ENCODE data around the gene PCGF1. TPM values are rescaled to one million over a fixed set of nuclear protein-coding genes. Genes with fewer than 3 reads are reported as not detected.

PCGF1 gene
- total and polyA plus RNA-seq, 2 of the 8 experiments (the other 6 are each of a cell fraction or from before 2014, with no cell fraction given), result 10.0 to 23.7 TPM

DNA sequence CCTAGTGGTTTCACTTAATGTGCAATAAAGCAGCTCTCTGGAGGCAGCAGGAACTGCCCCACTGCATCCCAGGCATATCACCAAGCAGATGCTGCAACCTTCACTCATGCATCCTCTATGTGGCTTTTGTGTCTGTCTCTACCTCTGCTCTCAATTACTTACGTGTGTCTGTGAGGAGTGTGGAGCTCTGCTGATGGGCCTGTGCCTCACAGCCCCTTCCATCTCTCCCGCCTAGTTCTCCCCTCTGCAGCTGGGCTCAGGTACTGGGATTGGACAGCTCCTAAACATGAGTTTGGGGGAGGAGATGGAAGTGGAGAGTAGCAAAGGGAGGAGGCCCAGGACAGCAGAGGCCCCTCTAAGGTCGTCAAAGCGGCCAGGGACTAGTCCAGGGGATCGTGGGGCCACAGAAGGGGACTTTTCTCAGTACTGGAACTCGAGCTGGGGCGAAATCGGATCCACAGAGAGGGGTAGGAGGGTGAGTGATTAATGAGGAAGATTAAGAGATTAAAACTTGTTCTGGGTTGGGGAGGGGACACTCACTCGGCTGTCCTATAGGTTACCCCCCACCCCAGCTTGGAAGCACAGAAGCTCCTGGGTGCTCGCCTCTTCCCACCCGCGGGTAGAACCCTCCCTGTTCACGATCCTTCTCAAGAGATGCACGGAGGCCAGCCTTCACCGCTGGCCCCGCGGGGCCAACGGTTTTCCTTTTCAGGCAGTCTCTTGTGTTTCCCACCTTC is 6.0 kb downstream of the PCGF1 start:
- Histone ChIP-seq H3K79me2 (ENCODE audit: control insufficient read depth in 1 of 2, insufficient read depth in 2 of 2, low read length in 2 of 2) (no peaks in the 10 kb centered on the region), H3K4me1 (replicated peaks in 1 of 4; ENCODE audit: control insufficient read depth in 3 of 4, insufficient read depth in 4 of 4, low read length in 3 of 4) (peaks cover 7 to 60% (median 38%) of the 10 kb centered on the region in 4 experiments), H3K79me1 (ENCODE audit: low read depth, low read length) (no peaks in the 10 kb centered on the region), H3K23me2 (ENCODE audit: low read depth, low read length) (peaks cover 35% of the 10 kb centered on the region; the same call in 1 of the 2 replicates), H4K5ac (ENCODE audit: insufficient read length, low read depth, low read length) (no peak overlapping the region), H2AK5ac (ENCODE audit: low read depth, low read length) (peak overlapping the region; percentile 65; the same call in 1 of the 2 replicates), H4K20me1 (replicated peaks in 1 of 2; ENCODE audit: control insufficient read depth in 1 of 2, insufficient read depth in 2 of 2, low read length in 2 of 2) (peaks cover 0 to 15% of the 10 kb centered on the region in 2 experiments), H4K91ac (replicated peaks; ENCODE audit: insufficient read length, low read length) (no peak overlapping the region), H3K18ac (ENCODE audit: extremely low read depth, low read length) (no peak overlapping the region), H3K4me2 (ENCODE audit: insufficient read depth in 1 of 2, low read depth in 2 of 2, low read length in 2 of 2) (peak overlapping the region; percentile 78 to 88), H2BK15ac (ENCODE audit: low read length) (peak overlapping the region; percentile 92; the same call in 1 of the 2 replicates), H3K27ac (ENCODE audit: low read depth, low read length) (no peak overlapping the region), H3K14ac (ENCODE audit: insufficient read length) (no peak overlapping the region), H4K8ac (ENCODE audit: extremely low read depth, insufficient read depth, low read length) (no peak overlapping the region), H3K56ac (replicated peaks; ENCODE audit: insufficient read length, low read depth, low read length) (no peak overlapping the region), H3K27me3 (replicated peaks in 1 of 4; ENCODE audit: control insufficient read depth in 3 of 4, extremely low read depth in 1 of 4, insufficient read depth in 3 of 4, low read length in 3 of 4) (peaks cover 78 to 97% (median 96%) of the 10 kb centered on the region in 4 experiments), H2BK12ac (ENCODE audit: low read depth, low read length) (peak overlapping the region; percentile 60; the same call in 1 of the 2 replicates), H3K4me3 (ENCODE audit: extremely low read depth in 1 of 4, insufficient read depth in 2 of 4, low read depth in 3 of 4, low read length in 4 of 4) (peak overlapping the region in 1 of 4 experiments; percentile 65; a peak in 3 of 8 replicates), H2BK120ac (replicated peaks; ENCODE audit: low read depth, low read length) (no peak overlapping the region), H3K4ac (replicated peaks; ENCODE audit: insufficient read length, low read depth, low read length) (no peak overlapping the region), H2AFZ (ENCODE audit: low read length) (no peak overlapping the region), H3K9me3 (ENCODE audit: insufficient read depth in 2 of 2, low read depth in 1 of 2, low read length in 1 of 2) (no peaks in the 10 kb centered on the region), H2BK5ac (ENCODE audit: low read depth, low read length) (no peak overlapping the region), H2BK20ac (ENCODE audit: low read length) (0 out of 2 replicates have a peak overlapping the region, but pooled peaks have one; percentile 32), H3K9ac (replicated peaks in 1 of 4; ENCODE audit: extremely low read depth in 1 of 4, low read depth in 3 of 4, low read length in 3 of 4) (no peak overlapping the region; a peak in 1 of 7 replicates), H3K23ac (ENCODE audit: insufficient read length) (no peak overlapping the region), H3K36me3 (ENCODE audit: control insufficient read depth in 2 of 4, insufficient read depth in 4 of 4, low read length in 3 of 4) (peaks cover 0 to 9% (median 4%) of the 10 kb centered on the region in 4 experiments; a peak in 6 of 8 replicates)
- DNase-seq (ENCODE audit: low read depth in 1 of 2, low spot score in 2 of 2) (no peak), FAIRE-seq (no peak)
- WGBS, 2 experiments (ENCODE audit: extremely low coverage in 1 of 2, insufficient coverage in 1 of 2, insufficient read length in 1 of 2, insufficient replicate concordance in 2 of 2, low coverage in 1 of 2, low lambda C conversion rate in 2 of 2, missing lambda C conversion rate in 1 of 2), result 14% methylated on average over 18 of the region's 18 CpGs; no CpG with 5 or more reads in 1 of the 2 experiments
- ChIA-PET CTCF (ENCODE audit: partially characterized antibody) (interaction anchor here (0.6 to 5.1 kb wide), 16 partner anchors 8 to 88 kb away, joined by 3 to 24 read pairs (median 6); partner anchors contain the start of genes AUP1, CCDC142, HTRA2 and TLX2), POLR2A (ENCODE audit: partially characterized antibody) (interaction anchor here (0.9 to 9.4 kb wide), 8 partner anchors 8 to 61 kb away, joined by 3 to 73 read pairs (median 8); partner anchors contain the start of genes AUP1, CCDC142, DQX1 and HTRA2)
- TF ChIP-seq TAF1 (IDR thresholded peaks at IDR 0.05; ENCODE audit: low read depth, low read length), result no peak
- TF ChIP-seq, protein P1, sequence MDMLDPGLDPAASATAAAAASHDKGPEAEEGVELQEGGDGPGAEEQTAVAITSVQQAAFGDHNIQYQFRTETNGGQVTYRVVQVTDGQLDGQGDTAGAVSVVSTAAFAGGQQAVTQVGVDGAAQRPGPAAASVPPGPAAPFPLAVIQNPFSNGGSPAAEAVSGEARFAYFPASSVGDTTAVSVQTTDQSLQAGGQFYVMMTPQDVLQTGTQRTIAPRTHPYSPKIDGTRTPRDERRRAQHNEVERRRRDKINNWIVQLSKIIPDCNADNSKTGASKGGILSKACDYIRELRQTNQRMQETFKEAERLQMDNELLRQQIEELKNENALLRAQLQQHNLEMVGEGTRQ (IDR thresholded peaks at IDR 0.05; ENCODE audit: low read length), result no peak
- TF ChIP-seq SUZ12 (IDR thresholded peaks at IDR 0.05; ENCODE audit: low read length), result no peak
- no peak for TF ChIP-seq SRF (IDR thresholded peaks at IDR 0.05; ENCODE audit: low read depth, low read length)
- TF ChIP-seq TBP (IDR thresholded peaks at IDR 0.05; ENCODE audit: low read depth, low read length), result peak; percentile 40; the same call in 1 of the 2 replicates
- no peak for TF ChIP-seq BRCA1 (IDR thresholded peaks at IDR 0.05; ENCODE audit: low read depth, low read length)
- no peak for TF ChIP-seq HDAC2 (IDR thresholded peaks at IDR 0.05; ENCODE audit: borderline replicate concordance in 1 of 2, low read depth in 2 of 2, low read length in 2 of 2)
- no peak for TF ChIP-seq POLR2A (IDR thresholded peaks at IDR 0.05; ENCODE audit: control extremely low read depth in 1 of 2, low read depth in 2 of 2, low read length in 2 of 2)
